ENCODE data around the gene ACSS1.
"Not testable (repeated sequence)": the region's sequence is repeated elsewhere in the genome, so short reads cannot be mapped to it uniquely, and the experiment has no call there.

ACSS1 gene

DNA sequence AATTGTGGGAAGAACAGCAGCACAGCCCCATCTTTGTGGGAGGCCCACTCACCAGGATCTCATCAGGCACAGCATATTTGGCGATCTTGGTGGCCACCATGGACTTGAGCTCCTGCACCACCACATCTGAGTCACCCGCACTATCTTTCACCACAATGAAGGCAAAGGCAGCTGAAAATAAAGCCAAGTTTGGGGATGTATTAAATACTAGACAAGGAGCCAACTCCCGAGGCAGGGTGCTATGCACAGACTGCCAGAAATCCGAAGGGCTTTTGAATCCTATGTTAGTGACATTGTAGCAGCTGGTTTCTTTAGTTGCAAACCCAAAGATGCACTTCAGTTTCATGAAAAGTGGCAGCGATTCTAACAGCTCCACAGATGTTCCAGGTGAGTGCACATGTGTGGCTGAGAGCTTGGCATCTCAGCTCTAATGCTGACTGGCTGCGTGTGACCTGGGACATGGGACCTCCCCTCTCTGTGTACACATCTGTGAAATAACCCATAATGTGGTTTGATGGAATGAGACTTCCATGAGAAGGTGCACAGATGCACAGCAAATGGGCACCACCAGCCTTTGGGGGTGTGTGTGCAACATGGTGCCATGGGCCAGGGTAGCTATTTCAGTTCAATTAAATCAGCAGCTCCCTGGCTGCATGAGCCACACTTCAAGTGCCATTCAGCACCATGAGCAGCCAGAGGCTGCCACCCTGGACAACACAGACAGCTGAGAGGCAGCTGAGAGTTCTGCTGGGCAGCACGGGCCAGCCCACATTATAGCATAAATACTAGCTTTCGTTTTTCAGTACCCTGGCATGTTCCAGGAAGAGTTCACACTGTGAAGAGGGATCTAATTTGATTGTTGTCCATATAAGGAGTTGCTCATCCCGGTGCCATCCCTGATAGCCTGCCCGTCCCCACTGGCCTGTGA is 48.5 kb downstream of the ACSS1 start:
- no peak for DNase-seq (ENCODE audit: low spot score)

DNA sequence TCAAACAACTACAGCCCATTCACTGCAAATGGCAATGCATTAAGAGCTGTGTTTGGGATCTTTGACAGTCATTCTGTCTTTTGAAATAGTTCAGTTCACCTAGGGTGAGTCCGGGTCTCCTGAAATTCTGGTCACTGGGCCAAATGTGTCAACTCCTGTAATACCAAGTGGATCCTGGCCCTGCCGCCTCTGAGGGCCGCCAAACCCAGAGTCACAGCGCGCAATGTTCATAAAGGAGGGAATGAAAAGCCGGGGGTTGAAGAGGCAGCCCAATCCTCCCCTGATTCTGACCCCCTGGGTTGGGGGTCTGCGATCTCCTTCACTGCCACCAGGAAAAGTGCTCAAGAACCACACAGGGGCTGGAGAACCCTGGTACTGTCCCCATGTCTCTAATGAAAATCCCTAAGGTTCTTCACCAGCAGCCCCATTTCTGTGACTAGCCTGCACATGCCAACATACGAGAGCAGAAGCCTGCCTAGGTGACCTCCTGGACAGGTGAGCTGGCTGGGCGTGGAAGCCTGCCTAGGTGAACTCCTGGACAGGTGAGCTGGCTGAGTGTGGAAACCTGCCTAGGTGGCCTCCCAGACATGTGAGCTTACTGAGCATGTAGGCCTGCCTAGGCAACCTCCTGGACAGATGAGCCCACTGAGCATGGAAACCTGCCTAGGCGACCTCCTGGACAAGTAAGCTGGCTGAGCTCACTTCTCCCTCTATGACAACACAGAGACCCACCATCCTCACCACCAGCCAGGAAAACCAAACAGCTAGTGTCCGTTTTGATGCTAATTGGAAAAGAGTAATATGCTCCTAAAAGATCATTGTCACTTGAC is 49.3 kb downstream of the ACSS1 start:
- DNase-seq (ENCODE audit: low spot score), result no peak

DNA sequence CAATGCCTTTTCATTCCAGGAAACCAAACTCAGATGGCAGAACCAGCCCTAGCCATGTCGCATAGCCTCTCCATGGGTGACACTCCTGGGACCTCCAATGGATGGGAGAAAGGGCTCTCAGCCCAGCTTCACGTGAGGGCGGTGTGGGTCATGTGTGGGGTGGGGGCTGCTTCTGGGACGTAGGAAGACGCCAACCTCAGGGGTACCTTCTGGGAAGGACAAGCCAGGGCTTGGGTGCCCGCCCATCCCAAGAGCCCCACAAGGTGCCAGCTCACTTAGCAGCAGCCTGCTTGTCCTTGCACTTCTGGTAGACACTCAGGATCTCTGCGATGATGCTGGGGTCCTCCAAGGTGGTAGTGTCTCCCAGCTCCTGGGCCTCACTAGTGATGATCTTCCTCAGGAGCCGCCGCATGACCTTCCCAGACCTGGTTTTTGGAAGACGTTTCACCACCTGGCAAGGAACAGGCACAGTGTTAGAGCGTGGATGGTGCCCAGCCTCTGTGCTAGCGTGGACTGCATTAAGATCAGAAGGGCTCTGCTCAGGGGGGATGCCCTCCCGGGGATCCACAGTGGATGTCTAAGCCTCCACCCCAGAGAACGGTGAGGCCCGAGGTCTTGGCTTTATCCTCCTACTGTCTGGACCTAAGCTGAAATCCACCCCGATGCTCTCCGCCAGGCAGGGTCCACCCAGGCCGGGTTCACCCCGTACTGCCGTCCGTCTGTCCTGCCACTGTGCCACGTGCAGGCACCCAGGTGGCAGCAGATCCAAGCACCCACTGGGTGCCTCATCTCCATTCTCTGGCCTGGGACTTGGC is 50.2 kb downstream of the ACSS1 start:
- DNase-seq (ENCODE audit: low spot score), result no peak

DNA sequence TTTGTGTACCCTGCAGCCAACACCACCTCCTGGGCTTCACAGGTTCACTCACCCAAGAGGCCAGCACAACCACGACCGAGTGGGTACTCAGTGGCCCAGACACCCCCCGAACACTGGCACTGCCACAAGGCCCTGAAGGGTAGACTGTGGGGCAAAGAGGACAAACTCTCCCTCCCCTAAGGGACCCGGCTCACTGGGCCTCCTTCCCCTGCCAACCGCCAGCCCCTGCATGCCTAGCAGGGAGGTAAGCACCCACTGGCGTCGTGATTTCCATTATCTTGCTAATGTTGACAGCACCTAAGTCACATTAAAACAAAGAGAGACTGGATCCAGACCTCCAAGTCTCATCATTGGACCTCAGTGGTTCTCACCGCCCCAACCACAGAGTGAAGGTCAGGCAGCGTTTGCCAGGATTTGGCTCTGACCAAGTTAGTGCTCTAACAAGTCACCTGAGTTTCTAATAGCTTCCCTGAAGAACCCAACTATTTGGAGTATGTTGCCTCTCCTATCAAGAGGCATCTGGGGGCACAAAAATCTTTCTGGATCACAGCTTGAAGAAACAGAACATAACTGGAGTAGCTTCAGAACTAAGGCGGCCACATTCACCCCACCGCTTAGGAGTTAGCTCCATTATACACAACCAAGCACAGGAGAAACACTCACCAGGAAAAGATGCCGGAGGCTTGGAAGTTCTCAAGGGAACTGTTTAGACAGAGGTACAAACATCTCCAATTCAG is 51.3 kb downstream of the ACSS1 start:
- DNase-seq (ENCODE audit: low spot score), result no peak

DNA sequence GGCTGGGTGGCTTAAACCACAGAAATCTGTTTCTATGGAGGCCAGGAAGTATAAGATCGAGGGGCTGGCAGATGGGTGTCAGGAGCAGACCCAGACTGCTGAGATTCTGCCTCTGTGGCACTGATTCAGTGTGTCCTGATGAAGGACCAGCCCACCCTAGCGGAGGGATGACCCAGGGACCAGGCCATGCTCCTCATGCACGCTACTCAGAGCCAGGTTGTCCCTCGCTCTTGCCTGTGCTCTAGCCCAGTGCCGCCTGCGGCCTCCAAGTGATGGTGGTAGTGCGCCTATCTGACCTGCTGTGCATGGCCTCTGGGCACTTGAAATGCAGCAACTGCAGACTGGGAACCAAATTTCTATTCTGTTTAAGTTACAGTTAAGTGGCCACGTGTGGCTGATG is 52.3 kb downstream of the ACSS1 start:
- DNase-seq (ENCODE audit: low spot score), result no peak

DNA sequence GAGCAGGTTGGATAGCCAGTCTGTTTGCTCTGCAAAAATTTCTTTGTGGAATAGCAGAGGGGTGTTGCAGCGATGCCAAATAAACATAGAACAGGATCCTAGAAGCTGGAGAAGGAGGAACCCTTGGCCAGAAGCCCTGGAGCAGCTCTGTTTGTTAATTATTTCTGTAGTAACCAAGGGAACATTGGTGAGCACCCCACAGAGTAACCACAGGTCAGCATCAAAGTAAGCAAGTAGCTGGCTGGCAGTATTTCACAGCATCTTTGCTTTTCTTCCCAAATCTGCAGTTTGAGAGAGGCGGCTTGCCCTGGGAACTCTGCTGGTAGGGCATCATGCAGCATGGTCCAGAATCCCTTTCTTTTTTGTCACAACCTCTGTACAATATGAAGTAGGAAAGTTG is 52.7 kb downstream of the ACSS1 start:
- DNase-seq (ENCODE audit: low spot score), result peak; percentile 52

DNA sequence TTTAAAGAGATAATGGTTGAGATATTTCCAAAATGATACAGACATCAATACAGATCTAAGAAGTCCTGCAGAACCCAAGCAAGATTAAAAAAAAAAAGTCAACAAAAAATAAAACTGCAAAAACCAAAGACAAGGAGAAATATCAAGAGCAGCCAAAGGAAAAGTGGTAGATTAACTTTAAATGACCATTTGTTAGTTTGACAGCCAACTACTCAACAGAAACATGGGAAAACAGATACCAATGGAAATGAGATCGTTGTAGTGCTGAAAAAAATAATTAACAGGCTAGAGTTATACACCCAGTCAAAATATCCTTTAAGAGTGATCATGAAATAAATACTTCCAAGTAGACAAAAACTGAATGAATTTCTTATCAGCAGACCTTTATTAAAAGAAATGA is 54.9 kb downstream of the ACSS1 start:
- no peak for DNase-seq (ENCODE audit: low spot score)

DNA sequence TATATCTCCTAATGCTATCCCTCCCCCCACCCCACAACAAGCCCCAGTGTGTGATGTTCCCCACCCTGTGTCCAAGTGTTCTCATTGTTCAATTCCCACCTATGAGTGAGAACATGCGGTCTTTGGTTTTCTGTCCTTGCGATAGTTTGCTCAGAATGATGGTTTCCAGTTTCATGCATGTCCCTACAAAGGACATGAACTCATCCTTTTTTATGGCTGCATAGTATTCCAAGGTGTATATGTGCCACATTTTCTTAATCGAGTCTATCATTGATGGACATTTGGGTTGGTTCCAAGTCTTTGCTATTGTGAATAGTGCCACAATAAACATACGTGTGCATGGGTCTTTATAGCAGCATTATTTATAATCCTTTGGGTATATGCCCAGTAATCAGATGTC is 56.6 kb downstream of the ACSS1 start:
- DNase-seq (ENCODE audit: low spot score), result not testable (repeated sequence)

DNA sequence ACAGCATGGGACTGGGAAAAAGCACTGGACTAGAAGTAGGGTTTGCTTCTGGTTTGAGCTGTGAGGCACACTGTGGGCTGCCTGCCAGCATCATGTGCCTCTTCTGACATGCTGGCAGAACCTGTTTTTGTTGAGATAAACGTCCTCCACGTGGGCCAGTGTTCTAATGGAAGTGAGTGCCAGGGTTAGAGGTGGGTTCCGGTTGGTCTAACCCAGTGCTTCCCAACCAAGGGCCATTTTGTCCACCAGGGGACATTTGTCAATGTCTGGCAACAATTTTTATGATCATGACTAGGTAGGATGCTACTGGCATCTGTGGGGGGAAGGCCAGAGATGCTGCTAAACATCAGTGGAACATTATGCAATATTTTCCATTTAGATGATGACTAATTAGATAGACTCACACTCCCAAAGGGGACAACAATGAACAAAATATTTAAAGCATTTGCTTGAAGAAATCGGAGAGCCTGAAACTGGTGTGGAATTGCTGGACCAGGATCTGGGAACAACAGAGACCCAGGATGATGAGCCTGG is 57.6 kb downstream of the ACSS1 start:
- no peak for DNase-seq (ENCODE audit: low spot score)

DNA sequence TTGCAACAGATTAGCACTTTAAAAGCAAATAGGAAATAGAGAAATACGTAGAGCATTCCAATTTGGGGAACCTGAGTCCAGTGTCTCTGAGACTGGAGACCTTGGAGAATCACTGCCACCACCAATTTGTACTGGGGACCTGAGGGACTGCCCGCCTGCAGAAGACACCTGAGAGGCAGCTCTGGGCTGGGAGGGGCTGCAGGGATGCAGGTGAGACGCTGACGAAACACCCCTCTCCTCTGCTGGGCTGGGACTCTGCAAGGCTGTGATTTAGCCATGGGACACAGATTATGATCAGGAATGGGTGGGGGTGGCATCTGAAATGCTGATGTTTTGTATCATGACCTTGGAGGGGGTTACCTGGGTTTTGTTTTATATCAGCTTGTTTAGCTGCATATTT is 58.4 kb downstream of the ACSS1 start:
- DNase-seq (ENCODE audit: low spot score), result no peak

DNA sequence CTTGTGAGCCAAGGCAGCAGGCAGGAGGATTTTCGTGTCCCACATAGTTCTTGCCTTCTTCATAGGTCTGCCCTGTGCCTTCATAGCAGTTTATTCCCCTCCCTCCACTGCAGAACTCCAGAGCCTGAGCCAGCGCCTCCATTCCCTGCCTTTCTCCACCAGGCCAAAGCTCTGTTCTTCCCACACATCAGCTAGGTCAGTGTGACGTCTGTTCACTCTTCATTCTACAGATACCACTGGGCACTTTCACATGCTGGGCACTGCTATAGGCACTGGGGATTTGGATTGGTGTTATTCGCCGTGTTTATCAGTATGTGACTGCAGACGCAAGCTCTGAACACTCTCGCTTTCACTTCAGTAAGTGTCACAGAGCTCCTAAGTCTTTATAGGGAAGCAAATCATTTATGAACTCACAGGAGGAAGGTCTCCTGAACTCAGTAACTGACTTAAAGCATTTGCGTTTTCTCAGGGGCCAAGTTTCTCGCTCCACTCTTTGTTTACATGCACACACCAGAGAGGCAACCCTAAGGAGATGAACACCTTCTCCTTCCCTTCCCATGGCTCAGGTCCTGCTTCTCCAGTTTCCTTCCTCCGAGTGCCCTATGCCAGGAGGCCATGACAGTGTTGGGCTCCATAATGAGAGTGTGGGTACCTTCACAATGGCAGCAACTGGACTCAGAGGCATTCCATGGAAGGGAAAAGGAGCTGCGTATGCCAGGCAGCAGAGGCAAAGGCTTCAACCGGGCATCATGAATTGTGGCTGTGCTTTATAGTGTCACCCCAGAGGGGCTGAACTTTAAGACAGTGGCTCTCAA is 59.1 kb downstream of the ACSS1 start:
- no peak for DNase-seq (ENCODE audit: low spot score)

DNA sequence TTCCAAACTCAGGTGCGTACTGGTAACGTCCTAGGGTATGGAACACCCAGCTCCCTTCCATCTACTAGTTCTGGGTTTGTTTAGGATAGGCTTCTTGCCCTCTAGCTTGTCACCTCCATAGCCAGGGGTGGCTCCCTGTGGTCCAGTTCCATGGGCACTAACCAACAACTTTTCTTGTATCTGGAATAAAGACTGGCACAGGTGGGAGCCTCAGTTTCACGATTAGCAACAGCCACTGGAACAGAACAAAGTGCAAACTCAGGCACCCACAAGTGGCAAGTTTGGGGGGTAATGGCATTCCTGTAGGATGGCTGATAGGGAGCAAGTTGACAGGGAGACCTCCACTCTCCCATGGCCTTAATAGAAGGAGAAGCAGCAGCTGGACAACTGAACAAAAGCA is 59.8 kb downstream of the ACSS1 start:
- no peak for DNase-seq (ENCODE audit: low spot score)

DNA sequence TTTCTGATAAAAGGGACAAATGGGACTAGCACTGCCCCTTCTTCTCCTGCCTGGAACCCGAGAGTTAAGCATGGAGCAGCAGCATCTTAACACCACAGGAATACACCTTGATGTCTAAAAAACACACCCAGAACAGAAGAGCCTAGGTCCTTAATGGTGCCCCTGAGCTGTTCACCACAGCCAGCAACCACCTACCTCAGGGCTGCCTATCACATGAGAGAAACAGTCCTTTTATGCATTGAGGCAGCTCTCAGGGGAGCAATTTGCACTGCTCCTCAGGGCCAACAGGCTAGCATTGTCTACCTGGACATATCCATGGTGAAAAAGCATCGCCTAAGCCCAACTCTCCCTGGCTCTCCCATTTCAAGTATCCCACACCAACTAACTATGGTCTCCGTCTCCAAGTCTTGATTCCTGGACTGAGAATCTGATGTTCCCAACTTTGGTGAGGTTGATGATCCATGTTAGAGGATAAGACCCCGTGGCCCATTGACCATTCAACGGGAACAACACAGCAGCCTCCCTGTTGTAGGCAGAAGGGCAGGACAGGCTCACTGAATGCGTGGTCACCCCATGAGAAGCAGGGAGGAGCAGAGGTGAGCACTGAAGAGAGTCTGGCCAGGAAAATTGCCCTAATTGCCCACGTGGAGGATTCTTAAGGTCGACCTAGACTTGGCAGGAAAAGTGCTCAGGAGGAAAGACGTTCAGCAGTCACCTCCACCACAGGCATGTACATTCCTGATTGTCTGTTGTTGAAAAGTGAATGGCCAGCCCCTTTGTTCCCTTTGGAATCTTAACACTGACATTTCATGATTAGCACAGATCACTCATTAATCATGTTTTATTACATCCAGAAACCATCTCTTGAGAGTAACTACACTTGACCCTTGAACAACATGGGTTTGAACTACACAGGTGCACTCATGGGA is 61.2 kb downstream of the ACSS1 start:
- DNase-seq (ENCODE audit: low spot score), result no peak

DNA sequence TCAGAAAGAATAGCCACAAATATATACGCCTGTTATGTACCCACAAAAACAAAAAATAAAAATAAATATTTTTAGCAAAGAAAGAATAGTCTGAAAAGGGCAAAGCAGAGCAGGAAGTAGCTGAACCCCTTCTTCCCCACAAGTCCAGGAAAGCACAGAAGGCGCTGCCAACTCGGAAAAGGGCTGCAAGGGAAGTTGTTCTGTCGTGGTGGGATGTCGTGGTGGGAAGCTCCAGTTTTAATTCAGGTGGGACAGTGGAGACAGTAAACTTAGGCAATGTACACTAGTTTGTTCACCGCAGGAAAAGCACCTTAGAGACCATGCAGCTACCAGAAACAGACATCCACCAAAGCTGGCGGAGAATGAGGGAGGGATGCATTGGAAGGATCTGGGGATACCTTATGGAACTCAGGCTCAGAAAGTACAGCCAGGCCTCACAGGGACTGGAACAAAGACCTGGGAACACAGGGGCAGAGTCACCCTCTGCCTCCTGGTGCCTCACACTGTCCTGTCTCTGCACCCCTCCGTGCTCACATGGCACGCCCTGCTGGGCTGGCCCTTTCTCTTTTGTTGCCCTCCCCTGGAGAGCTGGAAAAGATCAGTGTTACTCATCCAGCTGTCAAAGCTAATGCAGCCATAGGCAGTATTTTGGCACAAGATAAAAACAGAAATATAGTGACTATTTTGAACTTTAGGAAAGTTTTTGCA is 62.0 kb downstream of the ACSS1 start:
- no peak for DNase-seq (ENCODE audit: low spot score)

DNA sequence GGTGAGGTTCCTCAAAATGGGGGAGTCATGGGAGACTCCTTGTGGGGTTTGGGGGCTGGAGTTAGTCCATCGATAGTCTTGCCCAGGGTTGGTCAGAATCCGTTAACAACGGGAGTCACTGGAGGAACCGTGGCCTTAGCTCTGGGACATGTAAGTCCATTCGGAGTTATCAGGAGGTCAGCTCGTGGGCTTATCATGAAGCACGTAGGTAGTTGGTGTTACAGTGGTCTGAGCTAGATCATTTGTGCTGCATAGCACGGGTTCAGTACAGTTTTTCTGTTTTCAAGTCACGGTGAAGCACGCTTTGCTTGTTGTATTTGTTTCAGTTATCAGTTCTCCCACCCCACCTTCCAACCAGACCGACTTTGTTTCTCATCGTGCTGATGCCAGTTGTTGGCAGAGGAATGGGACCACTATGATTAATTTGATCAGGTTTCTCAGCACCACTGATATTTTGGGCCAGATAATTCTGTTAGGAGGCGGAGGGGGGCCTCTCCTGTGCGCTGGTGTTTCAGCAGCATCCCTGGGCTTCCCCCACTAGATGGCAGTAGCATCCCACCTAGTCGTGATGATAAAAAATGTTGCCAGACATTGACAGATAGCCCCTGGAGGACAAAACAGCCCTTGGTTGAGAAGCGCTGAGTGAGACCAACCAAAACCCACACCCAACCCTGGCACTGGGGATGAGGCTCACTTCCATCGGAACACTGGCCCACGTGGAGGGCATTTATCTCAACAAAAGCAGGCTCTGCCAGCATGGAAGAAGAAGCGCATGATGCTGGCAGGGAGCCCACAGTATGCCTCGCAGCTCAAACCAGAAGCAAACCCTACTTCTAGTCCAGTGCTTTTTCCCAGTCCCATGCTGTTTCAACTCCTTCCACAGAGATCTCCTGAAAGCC is 63.2 kb downstream of the ACSS1 start:
- DNase-seq (ENCODE audit: low spot score), result peak; percentile 91

DNA sequence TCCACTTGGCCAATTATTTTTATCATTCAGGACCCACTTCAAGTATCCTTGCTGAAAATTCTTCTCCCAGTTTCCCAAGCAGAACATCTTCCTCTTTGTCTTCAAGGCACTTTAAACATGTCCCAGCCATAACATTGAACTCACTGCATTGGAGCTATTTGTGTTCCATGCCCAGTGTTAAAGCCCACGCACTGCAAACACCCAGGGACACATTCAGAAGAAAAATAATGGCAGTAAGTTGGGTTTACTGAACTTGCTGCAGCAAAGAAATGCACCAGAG is 63.8 kb downstream of the ACSS1 start:
- no peak for DNase-seq (ENCODE audit: low spot score)

DNA sequence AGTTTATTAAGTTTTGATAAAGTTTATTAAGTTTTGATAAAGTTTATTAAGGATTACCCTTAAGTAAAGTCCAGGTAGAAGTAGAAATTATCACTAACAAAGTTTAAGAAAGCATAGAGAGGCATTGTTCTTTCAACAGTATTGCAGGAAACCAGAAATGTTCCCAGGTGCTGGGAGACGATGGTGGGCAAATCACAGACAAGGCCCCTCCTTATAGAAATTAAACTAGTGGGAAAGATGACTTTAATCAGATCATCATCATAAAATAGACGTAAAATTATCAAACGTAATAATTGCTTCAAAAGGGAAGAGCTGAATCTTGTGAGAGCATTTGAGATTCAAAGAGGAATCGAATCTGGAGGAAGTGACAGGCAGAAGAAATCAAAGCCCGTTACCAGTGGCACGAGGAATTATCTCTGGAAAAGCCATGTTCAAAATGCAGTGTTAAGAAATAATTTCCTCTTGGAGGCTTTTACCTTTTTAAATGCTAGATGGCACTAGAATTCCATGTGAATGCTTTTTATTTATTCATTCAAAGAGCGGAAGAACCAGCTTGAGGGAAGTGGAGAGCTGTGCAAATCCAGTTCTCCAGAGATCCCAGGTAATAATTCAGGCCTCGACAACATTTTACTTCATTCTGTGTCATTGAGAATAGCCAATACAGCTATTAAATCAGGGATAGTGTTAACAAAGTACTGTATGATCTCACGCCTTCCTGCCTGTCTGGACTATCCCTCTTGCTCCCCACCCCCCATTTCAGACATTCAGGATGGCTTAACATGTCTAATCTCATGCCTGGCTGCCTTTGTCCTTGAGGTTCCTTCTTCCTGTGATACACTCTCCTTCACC is 64.4 kb downstream of the ACSS1 start:
- peak; percentile 70 for DNase-seq (ENCODE audit: low spot score)
